Measurements from ENCODE around the gene TM4SF18.
"Not testable (repeated sequence)": the region's sequence is repeated elsewhere in the genome, so short reads cannot be mapped to it uniquely, and the experiment has no call there.

The TM4SF18 gene

GRCh38 chr3:149333176-149333859, at the start of gene TM4SF18:
TM4SF18 (minus strand) TSS chr3:149333636; CDS start chr3:149333382, 254 bp downstream.
- no peak for DNase-seq (ENCODE audit: low read depth)
- TF ChIP-seq CTCF (IDR thresholded peaks at IDR 0.05; ENCODE audit: insufficient read depth, low read depth, low read length, missing control alignments), result no peak
- H3K4me3 ChIP-seq (ENCODE audit: low read length), result no peak within 1 kb of the TSS

- peak; percentile 69 for DNase-seq (ENCODE audit: low read depth)
- TF ChIP-seq CTCF (IDR thresholded peaks at IDR 0.05; ENCODE audit: insufficient read depth, low read depth, low read length, missing control alignments), result no peak
- H3K4me3 ChIP-seq (ENCODE audit: low read length), result no peak overlapping the region
These were observed 49.1 kb upstream of the TM4SF18 start for GRCh38 chr3:149382518-149382917.

- no peak for TF ChIP-seq CTCF (IDR thresholded peaks at IDR 0.05; ENCODE audit: insufficient read depth, low read depth, low read length, missing control alignments)
- DNase-seq (ENCODE audit: low read depth), result peak; percentile 73
- H3K4me3 ChIP-seq (ENCODE audit: low read length), result no peak overlapping the region
These were observed 48.6 kb upstream of the TM4SF18 start for GRCh38 chr3:149382101-149382467.

GRCh38 chr3:149381173-149382100, 48.0 kb upstream of the TM4SF18 start:
- no peak overlapping the region for H3K4me3 ChIP-seq (ENCODE audit: low read length)
- DNase-seq (ENCODE audit: low read depth), result no peak
- no peak for TF ChIP-seq CTCF (IDR thresholded peaks at IDR 0.05; ENCODE audit: insufficient read depth, low read depth, low read length, missing control alignments)

- not testable (repeated sequence) for H3K4me3 ChIP-seq (ENCODE audit: low read length); DNase-seq (ENCODE audit: low read depth)
These were observed 46.8 kb upstream of the TM4SF18 start for GRCh38 chr3:149380220-149380619.

- H3K4me3 ChIP-seq (ENCODE audit: low read length), result no peak overlapping the region
- DNase-seq (ENCODE audit: low read depth), result no peak
- no peak for TF ChIP-seq CTCF (IDR thresholded peaks at IDR 0.05; ENCODE audit: insufficient read depth, low read depth, low read length, missing control alignments)
These were observed 45.3 kb upstream of the TM4SF18 start for GRCh38 chr3:149378478-149379309.
